Stomach (tissue), 9 donors: ENCODE results near the gene TBC1D2. TPM values are rescaled to one million over a fixed set of nuclear protein-coding genes. Genes with fewer than 3 reads are reported as not detected.

Source experiments
- DNase-seq, 2 donors: peaks; one replicate each; pipeline versions ENCODE4 v3.0.0 to v3.0.0-alpha.2; 2013 to 2019
- H3K27ac ChIP-seq, 5 donors: fragments of 200-600 bp in 4 of 5; sonication (generic) in 4 of 5; one replicate each; pipeline ENCODE4 v1.5.1; 2013 to 2019; ENCODE audit warnings: mild to moderate bottlenecking in 1 of 5, moderate library complexity in 1 of 5
- H3K27me3 ChIP-seq, 3 donors: fragments of 200-600 bp; sonication (generic); one replicate each; pipeline ENCODE4 v1.5.1; 2017 to 2019; ENCODE audit warnings: mixed run types in 1 of 3
- H3K36me3 ChIP-seq, 4 donors: fragments of 200-600 bp; sonication (generic); 1 replicate in 3 of 4; 2 replicates in 1 of 4; pipeline ENCODE4 v1.5.1; 2016 to 2019
- H3K4me1 ChIP-seq, 4 donors: fragments of 200-600 bp; sonication (generic); one replicate each; pipeline ENCODE4 v1.5.1; 2016 to 2019
- H3K4me3 ChIP-seq, 4 donors: fragments of 200-600 bp; sonication (generic) in 3 of 4; one replicate each; pipeline ENCODE4 v1.5.1; 2016 to 2019; ENCODE audit warnings: mild to moderate bottlenecking in 1 of 4
- H3K9me3 ChIP-seq, 4 donors: fragments of 200-600 bp; sonication (generic); one replicate each; pipeline ENCODE4 v1.5.1; 2016 to 2019
- CTCF ChIP-seq, 7 experiments: fragments of 450-650 bp in 4 of 7; fragments of 200-600 bp in 3 of 7; sonication (generic) in 3 of 7; IDR thresholded peaks; one replicate each; pipeline ENCODE4 v1.5.1; 2016 to 2019; ENCODE audit warnings: antibody characterized with exemption in 7 of 7, control low read depth in 2 of 7, mild to moderate bottlenecking in 1 of 7
- EP300 ChIP-seq: sonication (generic); formaldehyde crosslinking; IDR thresholded peaks from one replicate; pipeline ENCODE4 v1.6.1; 2017; ENCODE audit warnings: antibody characterized with exemption
- POLR2A ChIP-seq, 4 donors: fragments of 450-650 bp; IDR thresholded peaks; one replicate each; pipeline ENCODE4 v1.6.1; 2016; ENCODE audit warnings: antibody characterized with exemption in 4 of 4, control low read depth in 2 of 4, mild to moderate bottlenecking in 1 of 4, moderate library complexity in 1 of 4
- POLR2AphosphoS5 ChIP-seq, 3 donors: sonication (generic); formaldehyde crosslinking; IDR thresholded peaks; one replicate each; pipeline ENCODE4 v1.6.1; 2016; ENCODE audit warnings: antibody characterized with exemption in 3 of 3
- WGBS, 5 donors: extraction: QIAGEN DNeasy Blood & Tissue Kit in 3 of 5; methylation state at CpG; one replicate each; pipeline versions ENCODE4 v1.1.5 to v1.1.7; 2013 to 2018; 5-methylcytosine and 5-hydroxymethylcytosine counted together
- intact Hi-C: fragments of 100-400 bp; cut with DNase I; formaldehyde crosslinking; loops from one replicate; pipeline ENCODE4 v1.15.1; 2023; ENCODE audit warnings: low total_unique reads
- polyA plus RNA-seq, 3 donors: library from polyadenylated mRNA; stranded (reverse); fragments of 200-250 nt; gene quantifications; one replicate each; pipeline ENCODE4 v1.2.3, GENCODE V29; 2013
- total RNA-seq, 5 donors: library from RNA; depleted of rRNA; stranded (reverse); fragments of >200 nt; gene quantifications; one replicate each; pipeline versions ENCODE4 v1.1.0 to v1.2.3, GENCODE V29; 2014 to 2016
- donor health status: healthy with polysubstance abuse.
- donor health status: Bipolar disorder and iron deficiency.
- donor health status: healthy.

Gene TBC1D2
- total and polyA plus RNA-seq, 8 donors = 2.9 to 36.4 (median 15.9) TPM

GRCh38 chr9:98206754-98207153 is 48.7 kb downstream of the TBC1D2 start:
- peaks cover 19 to 28% (median 27%) of the 10 kb centered on the region in 4 donors for H3K4me1 ChIP-seq
- TF ChIP-seq EP300 = no peak
- TF ChIP-seq POLR2A (IDR thresholded peaks at IDR 0.05) = no peak
- TF ChIP-seq POLR2AphosphoS5 (IDR thresholded peaks at IDR 0.05) = no peak
- TF ChIP-seq CTCF (IDR thresholded peaks at IDR 0.05) = no peak
- WGBS, 5 donors = 12 to 32% (median 26%) methylated on average over 2 of the region's 2 CpGs
- no peak overlapping the region for H3K4me3 ChIP-seq
- intact Hi-C loops = loop anchor here (5.0 kb wide), 1 partner anchor 56 kb away; no protein-coding TSS in a partner anchor
- peaks cover 4 to 52% (median 42%) of the 10 kb centered on the region in 4 donors for H3K36me3 ChIP-seq
- no peak overlapping the region for H3K27ac ChIP-seq
- no peak for DNase-seq
- H3K9me3 ChIP-seq = no peaks in the 10 kb centered on the region
- no peaks in the 10 kb centered on the region for H3K27me3 ChIP-seq

GRCh38 chr9:98204692-98205091 is 50.8 kb downstream of the TBC1D2 start:
- Histone ChIP-seq H3K9me3 (no peaks in the 10 kb centered on the region), H3K27me3 (no peaks in the 10 kb centered on the region), H3K4me1 (peaks cover 9 to 17% (median 10%) of the 10 kb centered on the region in 4 donors), H3K4me3 (no peak overlapping the region), H3K27ac (no peak overlapping the region), H3K36me3 (peaks cover 4 to 50% (median 39%) of the 10 kb centered on the region in 4 donors)
- DNase-seq = no peak
- intact Hi-C loops = loop anchor here (5.0 kb wide), 1 partner anchor 58 kb away; no protein-coding TSS in a partner anchor
- 71 to 81% (median 74%) methylated on average over 4 of the region's 4 CpGs for WGBS, 5 donors
- no peak for TF ChIP-seq POLR2A (IDR thresholded peaks at IDR 0.05)
- TF ChIP-seq EP300 = no peak
- no peak for TF ChIP-seq POLR2AphosphoS5 (IDR thresholded peaks at IDR 0.05)
- TF ChIP-seq CTCF (IDR thresholded peaks at IDR 0.05) = no peak

GRCh38 chr9:98203153-98203552 is 52.3 kb downstream of the TBC1D2 start:
- Histone ChIP-seq H3K9me3 (no peaks in the 10 kb centered on the region), H3K4me1 (peaks cover 8 to 10% (median 9%) of the 10 kb centered on the region in 4 donors), H3K4me3 (no peak overlapping the region), H3K27ac (no peak overlapping the region), H3K27me3 (no peaks in the 10 kb centered on the region), H3K36me3 (peaks cover 0 to 52% (median 39%) of the 10 kb centered on the region in 4 donors)
- intact Hi-C loops = no loop called here
- DNase-seq = no peak
- TF ChIP-seq POLR2AphosphoS5 (IDR thresholded peaks at IDR 0.05) (no peak), EP300 (no peak), CTCF (IDR thresholded peaks at IDR 0.05) (no peak), POLR2A (IDR thresholded peaks at IDR 0.05) (no peak)
- WGBS, 5 donors = 75 to 91% (median 84%) methylated on average over 6 to 7 of the region's 7 CpGs

GRCh38 chr9:98202252-98202651 is 53.2 kb downstream of the TBC1D2 start:
- TF ChIP-seq POLR2A (IDR thresholded peaks at IDR 0.05) = no peak
- no peak for TF ChIP-seq CTCF (IDR thresholded peaks at IDR 0.05)
- no peak for TF ChIP-seq POLR2AphosphoS5 (IDR thresholded peaks at IDR 0.05)
- no peak for TF ChIP-seq EP300
- Histone ChIP-seq H3K27me3 (no peaks in the 10 kb centered on the region), H3K27ac (no peak overlapping the region), H3K4me1 (peaks cover 8 to 10% (median 9%) of the 10 kb centered on the region in 4 donors), H3K36me3 (peaks cover 0 to 53% (median 32%) of the 10 kb centered on the region in 4 donors), H3K4me3 (no peak overlapping the region), H3K9me3 (no peaks in the 10 kb centered on the region)
- DNase-seq = no peak
- intact Hi-C loops = no loop called here
- WGBS, 5 donors = 73 to 81% (median 79%) methylated on average over 5 of the region's 5 CpGs
